HG03045 (cell line): ENCODE measurements around the gene TXNDC16.

ENCODE experiments used
- ATAC-seq: cut with Tn5 transposase; IDR thresholded peaks from one replicate; pipeline ENCODE4 v1.9.1; 2021; ENCODE audit warnings: mild to moderate bottlenecking, moderate library complexity; ENCODE audit not compliant: unreplicated experiment

Gene TXNDC16

GRCh38 chr14:52397844-52398243, 154.5 kb downstream of the TXNDC16 start:
- no peak for ATAC-seq

DNA sequence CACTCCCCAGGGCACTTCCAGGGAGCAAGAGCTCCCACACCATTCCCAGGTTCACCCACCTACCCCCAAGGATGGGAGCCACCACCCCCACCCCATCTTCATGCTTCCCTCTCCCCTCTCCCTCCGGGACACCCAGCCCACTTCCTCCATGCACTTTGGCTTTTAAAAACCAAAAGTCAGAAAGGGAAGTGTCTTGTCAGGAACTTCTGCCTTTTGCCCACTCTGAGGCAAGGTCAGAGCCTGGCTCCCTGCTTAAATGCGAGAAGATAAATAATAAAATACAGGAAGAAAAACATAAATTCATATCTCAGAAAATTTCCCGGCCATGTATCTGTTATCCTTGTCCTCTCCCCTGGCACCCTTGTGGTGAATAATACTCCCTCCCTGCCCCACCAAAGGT, 156.6 kb downstream of the TXNDC16 start:
- no peak for ATAC-seq

GRCh38 chr14:52391881-52392615, 160.3 kb downstream of the TXNDC16 start:
- no peak for ATAC-seq
